Urinary bladder (tissue), 4 donors: Measurements from ENCODE around the gene BCL7A. TPM values are rescaled to one million over a fixed set of nuclear protein-coding genes. Genes with fewer than 3 reads are reported as not detected.
A peak's percentile ranks its signal among the peaks of the same experiment; 100 is the strongest.
"Not testable (repeated sequence)": the region's sequence is repeated elsewhere in the genome, so short reads cannot be mapped to it uniquely, and the experiment has no call there.

ENCODE experiments used
- DNase-seq: peaks from one replicate; pipeline ENCODE4 v3.0.0-alpha.2; 2015; ENCODE audit errors: extremely low spot score
- H3K27ac ChIP-seq: one replicate; pipeline ENCODE4 v1.5.1; 2013; ENCODE audit warnings: low read depth, mild to moderate bottlenecking, moderate library complexity
- H3K36me3 ChIP-seq: one replicate; pipeline ENCODE4 v1.6.1; 2013; ENCODE audit warnings: mild to moderate bottlenecking, moderate library complexity; ENCODE audit not compliant: insufficient read depth
- H3K4me1 ChIP-seq: one replicate; pipeline ENCODE4 v1.6.1; 2013; ENCODE audit warnings: mild to moderate bottlenecking, moderate library complexity; ENCODE audit not compliant: insufficient read depth
- H3K4me3 ChIP-seq: one replicate; pipeline ENCODE4 v1.5.1; 2013; ENCODE audit warnings: low read depth, low read length
- WGBS: extraction: QIAGEN DNeasy Blood & Tissue Kit; methylation state at CpG from one replicate; pipeline ENCODE4 v1.1.7; 2013; 5-methylcytosine and 5-hydroxymethylcytosine counted together
- polyA plus RNA-seq: library from polyadenylated mRNA; stranded (reverse); fragments of 200-250 nt; gene quantifications from one replicate; pipeline ENCODE4 v1.2.3, GENCODE V29; 2013
- total RNA-seq: library from RNA; depleted of rRNA; stranded (reverse); fragments of >200 nt; gene quantifications from one replicate; pipeline ENCODE4 v1.2.3, GENCODE V29; 2014
- donor health status: healthy with polysubstance abuse.
- donor health status: healthy.

The BCL7A gene
- total and polyA plus RNA-seq, 2 donors, result 7.8 to 9.1 TPM

DNA sequence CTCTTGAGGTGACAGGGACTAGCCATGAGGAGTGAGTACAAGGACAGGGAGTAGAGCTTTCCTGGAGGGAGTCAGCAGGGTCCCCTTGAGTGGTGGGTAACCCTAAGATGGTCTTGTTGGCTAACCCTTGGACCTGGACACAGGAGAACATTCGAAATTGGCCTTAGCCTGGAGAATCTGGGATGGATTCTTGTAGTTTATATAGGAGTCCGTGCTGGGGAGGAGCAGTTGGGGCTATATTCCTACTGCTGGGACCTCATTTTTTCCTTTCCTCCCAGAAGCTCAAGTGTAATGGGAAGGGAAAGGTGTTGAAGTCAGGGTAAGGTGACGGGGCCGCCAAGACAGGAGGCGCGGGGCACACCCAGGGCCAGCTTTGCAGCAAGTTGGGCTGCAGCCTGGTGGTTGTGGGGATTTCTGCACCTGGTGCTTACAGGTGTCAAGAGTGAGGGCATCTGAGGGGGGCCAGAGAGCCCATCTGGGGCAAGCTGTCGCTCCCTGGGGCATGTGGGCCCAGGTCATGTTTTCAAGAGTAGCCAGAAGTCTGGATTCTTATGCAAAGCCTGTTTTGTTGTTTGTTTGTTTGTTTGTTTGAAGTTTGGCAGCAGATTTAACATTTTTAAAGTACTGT is 5.1 kb downstream of the BCL7A start:
- H3K4me3 ChIP-seq, result no peak overlapping the region
- no peak for DNase-seq
- no peak overlapping the region for H3K27ac ChIP-seq
- H3K4me1 ChIP-seq, result no peaks in the 10 kb centered on the region
- no peaks in the 10 kb centered on the region for H3K36me3 ChIP-seq
- WGBS, result over 99% methylated on average over 7 of the region's 7 CpGs

- 88% methylated on average over 12 of the region's 12 CpGs for WGBS
Measured at GRCh38 chr12:122028165-122028904, 6.7 kb downstream of the BCL7A start.

GRCh38 chr12:122028905-122029560 is 7.3 kb downstream of the BCL7A start:
- Histone ChIP-seq H3K36me3 (no peaks in the 10 kb centered on the region), H3K4me3 (no peak overlapping the region), H3K4me1 (no peaks in the 10 kb centered on the region), H3K27ac (no peak overlapping the region)
- DNase-seq, result no peak
- WGBS, result 89% methylated on average over 23 of the region's 23 CpGs

More at GRCh38 chr12:122028165-122028904, 6.7 kb downstream of the BCL7A start:
- no peak overlapping the region for H3K27ac ChIP-seq
- H3K36me3 ChIP-seq, result no peaks in the 10 kb centered on the region
- no peaks in the 10 kb centered on the region for H3K4me1 ChIP-seq
- no peak overlapping the region for H3K4me3 ChIP-seq
- DNase-seq, result no peak

DNA sequence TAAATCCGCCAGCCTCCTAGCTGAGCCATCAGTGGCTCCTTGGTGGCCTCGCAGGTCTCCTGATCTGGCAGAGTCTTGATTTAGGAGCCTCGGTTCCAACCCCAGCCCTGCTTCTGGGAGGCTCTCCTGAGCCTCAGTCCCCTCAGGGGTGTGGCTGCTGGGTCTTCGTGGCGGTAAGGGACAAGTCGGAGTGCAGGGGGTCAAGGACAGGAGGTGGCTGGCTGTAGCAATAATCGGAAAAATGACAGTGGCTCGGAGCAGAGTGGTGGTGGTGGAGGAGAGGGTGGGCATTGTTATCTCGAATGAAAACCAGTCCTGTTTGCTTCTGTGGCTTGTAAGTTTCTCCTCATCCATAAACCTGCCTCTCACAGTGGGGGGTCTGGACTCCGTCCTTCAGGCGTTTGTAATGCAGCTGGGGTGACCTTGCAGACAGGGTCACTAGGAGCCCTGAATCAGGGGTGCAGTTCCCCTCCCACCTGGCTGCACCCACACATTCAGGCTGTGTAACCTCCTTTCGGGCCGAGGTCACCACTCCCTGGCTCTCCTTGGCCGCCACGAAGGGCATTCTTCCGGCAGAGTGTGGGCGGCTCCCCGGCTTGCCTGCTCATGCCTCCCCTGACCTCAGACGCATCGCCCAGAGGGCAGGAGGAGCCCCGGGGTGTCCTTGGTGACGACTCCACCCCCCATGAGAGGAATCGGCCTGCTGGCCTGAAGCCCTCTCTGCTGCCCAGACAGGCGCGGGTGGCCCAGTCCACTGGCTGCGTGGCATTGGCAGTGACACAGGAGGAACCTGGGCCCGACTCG is 8.1 kb downstream of the BCL7A start:
- DNase-seq, result no peak

GRCh38 chr12:122030424-122031035 is 8.8 kb downstream of the BCL7A start:
- WGBS, result 91% methylated on average over 13 of the region's 13 CpGs
- no peaks in the 10 kb centered on the region for H3K4me1 ChIP-seq
- no peak for DNase-seq
- peak overlapping the region; percentile 52 for H3K27ac ChIP-seq
- no peak overlapping the region for H3K4me3 ChIP-seq
- no peaks in the 10 kb centered on the region for H3K36me3 ChIP-seq

More for the DNA sequence above, 8.1 kb downstream of the BCL7A start:
- 76% methylated on average over 28 of the region's 28 CpGs for WGBS
- Histone ChIP-seq H3K4me1 (no peaks in the 10 kb centered on the region), H3K27ac (peak overlapping the region; percentile 52), H3K4me3 (no peak overlapping the region), H3K36me3 (no peaks in the 10 kb centered on the region)

DNA sequence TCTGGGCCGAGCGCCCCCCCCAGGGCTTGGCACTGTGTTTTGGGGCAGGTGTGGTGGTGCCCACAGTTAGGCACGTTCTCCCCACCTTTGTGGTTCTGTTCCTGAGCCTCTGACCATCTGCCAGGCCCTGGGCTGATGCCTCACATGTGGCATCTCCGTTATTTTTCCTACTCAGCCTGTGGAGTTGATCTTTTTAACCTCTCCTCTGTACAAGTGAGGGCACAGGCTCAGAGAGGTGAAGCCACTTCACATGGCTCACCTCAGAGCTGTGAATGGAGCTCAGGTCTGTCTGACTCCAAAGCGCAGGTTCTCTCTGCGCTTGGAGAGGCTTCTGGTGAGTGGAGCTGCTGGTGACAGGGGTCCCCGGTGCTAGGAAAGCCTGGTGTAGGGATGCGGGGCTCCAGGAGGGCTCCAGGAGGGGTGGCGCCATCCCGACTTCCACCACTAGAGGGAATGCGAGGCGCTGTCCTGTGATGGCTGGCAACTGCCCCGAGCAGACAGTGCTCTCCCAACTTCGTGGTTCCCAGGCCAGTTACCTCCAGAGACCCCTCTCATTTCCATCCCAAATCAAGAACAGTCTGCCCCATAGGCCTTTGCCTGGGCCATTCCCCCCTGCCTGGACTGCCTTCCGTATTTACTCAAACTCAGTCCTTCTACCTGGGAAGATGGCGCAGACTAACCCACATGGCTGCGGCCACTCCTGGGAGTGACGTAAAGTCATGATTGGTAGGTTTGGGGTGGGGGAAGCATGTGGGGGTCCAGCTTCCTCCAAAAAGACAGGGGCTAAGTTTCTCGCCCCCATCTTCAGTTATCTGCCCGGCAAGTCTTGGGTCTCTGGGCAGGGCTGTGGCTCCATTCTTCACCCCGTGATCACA is 9.9 kb downstream of the BCL7A start:
- Histone ChIP-seq H3K27ac (no peak overlapping the region), H3K36me3 (no peaks in the 10 kb centered on the region), H3K4me3 (no peak overlapping the region), H3K4me1 (no peaks in the 10 kb centered on the region)
- 70% methylated on average over 21 of the region's 21 CpGs for WGBS
- no peak for DNase-seq

DNA sequence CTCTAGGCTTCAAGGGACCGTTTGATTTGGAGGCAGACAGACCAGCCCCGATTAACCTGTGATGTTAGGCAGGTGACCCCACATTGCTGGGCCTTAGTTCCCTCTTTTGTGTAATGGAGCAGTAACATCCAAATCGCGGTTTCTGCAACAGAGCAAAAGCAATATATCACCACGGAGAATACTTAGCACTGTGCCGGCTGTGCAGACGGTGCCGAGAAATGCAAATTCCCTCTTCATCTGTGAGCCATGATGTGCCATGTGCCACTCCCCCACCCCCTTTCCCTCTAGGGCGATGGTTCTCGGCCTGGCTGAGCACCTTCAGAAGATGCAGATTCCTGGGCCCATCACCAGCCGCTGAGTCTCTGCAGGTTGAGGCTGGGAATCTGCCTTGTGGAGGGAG is 10.9 kb downstream of the BCL7A start:
- H3K4me1 ChIP-seq, result no peaks in the 10 kb centered on the region
- H3K4me3 ChIP-seq, result no peak overlapping the region
- no peak for DNase-seq
- WGBS, result 92% methylated on average over 11 of the region's 11 CpGs
- no peaks in the 10 kb centered on the region for H3K36me3 ChIP-seq
- no peak overlapping the region for H3K27ac ChIP-seq

DNA sequence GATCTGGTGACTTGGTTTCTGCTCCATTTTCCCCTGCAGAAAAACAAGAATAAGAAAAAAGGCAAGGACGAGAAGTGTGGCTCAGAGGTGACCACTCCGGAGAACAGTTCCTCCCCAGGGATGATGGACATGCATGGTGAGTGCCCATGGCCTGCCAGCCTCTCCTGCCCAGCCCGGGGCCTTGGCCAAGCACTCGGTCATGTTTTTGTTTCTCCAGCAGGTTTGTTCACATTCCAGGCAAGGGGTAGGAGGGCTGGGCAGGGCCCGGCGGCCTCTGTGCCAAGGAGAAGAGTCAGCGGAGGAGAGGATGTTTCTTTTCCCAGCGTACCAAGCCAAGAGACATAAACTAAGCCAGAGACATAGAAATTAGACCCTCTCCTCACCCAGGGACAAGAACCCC is 13.6 kb downstream of the BCL7A start:
- Histone ChIP-seq H3K36me3 (no peaks in the 10 kb centered on the region), H3K27ac (no peak overlapping the region), H3K4me3 (no peak overlapping the region), H3K4me1 (no peaks in the 10 kb centered on the region)
- 85% methylated on average over 8 of the region's 8 CpGs for WGBS
- no peak for DNase-seq

DNA sequence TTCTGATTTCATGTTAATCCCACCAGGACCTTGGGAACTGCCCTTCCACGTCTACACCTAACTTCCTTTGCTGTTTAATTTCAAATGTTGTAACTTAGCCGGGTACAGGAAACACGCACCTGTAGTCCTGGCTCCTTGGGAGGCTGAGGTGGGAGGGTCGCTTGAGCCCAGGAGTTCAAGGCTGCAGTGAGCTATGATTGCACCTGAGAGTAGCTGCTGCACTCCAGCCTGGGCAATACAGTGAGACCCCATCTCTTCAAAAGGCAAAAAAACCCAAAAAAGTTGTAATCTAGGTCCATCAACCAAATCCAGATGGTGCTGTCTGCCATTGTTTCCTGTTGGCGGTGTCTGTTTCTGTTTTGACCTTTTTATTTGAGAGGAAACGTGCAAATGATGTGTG is 14.5 kb downstream of the BCL7A start:
- Histone ChIP-seq H3K4me1 (no peaks in the 10 kb centered on the region), H3K36me3 (no peaks in the 10 kb centered on the region), H3K27ac (no peak overlapping the region), H3K4me3 (no peak overlapping the region)
- DNase-seq, result no peak
- 91% methylated on average over 6 of the region's 6 CpGs for WGBS

GRCh38 chr12:122040579-122041386 is 19.1 kb downstream of the BCL7A start:
- no peak overlapping the region for H3K27ac ChIP-seq
- 87% methylated on average over 21 of the region's 21 CpGs for WGBS
- H3K36me3 ChIP-seq, result no peaks in the 10 kb centered on the region
- no peaks in the 10 kb centered on the region for H3K4me1 ChIP-seq
- DNase-seq, result no peak
- no peak overlapping the region for H3K4me3 ChIP-seq

- H3K4me3 ChIP-seq, H3K27ac ChIP-seq, H3K36me3 ChIP-seq, H3K4me1 ChIP-seq, DNase-seq: not testable (repeated sequence)
- WGBS, result 97% methylated on average over 3 of the region's 3 CpGs
Measured at GRCh38 chr12:122041458-122041857, 19.8 kb downstream of the BCL7A start.

DNA sequence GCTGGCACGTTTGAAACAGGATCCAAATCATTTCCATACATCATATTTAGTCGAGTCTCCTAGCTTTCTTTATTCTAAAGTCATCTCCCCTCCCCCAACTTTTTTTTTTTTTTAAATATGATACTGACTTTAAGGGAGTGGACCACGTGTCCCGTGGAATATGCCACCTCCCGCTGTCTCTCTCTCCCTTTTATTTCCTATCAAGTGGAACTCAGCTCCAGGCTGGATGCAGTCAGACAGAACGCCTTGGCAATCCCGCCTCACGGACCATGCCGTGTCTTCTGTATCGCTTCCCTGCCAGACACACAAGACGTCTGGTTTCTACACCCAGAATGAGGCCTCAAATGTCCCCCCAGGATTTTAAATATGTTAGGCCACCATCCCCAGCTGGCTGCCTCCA is 21.2 kb downstream of the BCL7A start:
- H3K27ac ChIP-seq, result no peak overlapping the region
- DNase-seq, result no peak
- WGBS, result 88% methylated on average over 11 of the region's 11 CpGs
- H3K4me1 ChIP-seq, result no peaks in the 10 kb centered on the region
- H3K36me3 ChIP-seq, result no peaks in the 10 kb centered on the region
- H3K4me3 ChIP-seq, result no peak overlapping the region
